ENCODE data around the gene GPR135.

The GPR135 gene

DNA sequence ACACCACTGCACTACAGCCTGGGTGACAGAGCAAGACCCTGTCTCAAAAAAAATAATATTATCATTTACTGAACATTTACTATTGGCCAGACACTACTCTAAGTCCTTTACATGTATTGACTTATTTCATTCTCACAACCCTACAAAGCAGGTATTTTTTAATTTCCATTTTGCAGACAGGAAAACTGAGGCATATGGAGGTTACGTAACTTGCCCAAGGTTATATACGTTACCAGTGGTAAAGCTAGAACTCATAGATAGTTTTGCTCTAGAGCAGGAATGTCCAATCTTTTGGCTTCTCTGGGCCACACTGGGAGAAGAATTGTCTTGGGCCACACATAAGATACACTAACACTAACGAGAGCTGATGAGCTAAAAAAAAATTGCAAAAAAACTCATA lies 13.4 kb upstream of the GPR135 start:
- no peak for TF ChIP-seq CTCF (IDR thresholded peaks at IDR 0.05; ENCODE audit: control insufficient read depth, insufficient read depth, low read depth, low read length, missing control alignments)
- DNase-seq (ENCODE audit: low read depth), result no peak
- no peak overlapping the region for H3K4me3 ChIP-seq (ENCODE audit: control insufficient read depth, low read depth, low read length)

DNA sequence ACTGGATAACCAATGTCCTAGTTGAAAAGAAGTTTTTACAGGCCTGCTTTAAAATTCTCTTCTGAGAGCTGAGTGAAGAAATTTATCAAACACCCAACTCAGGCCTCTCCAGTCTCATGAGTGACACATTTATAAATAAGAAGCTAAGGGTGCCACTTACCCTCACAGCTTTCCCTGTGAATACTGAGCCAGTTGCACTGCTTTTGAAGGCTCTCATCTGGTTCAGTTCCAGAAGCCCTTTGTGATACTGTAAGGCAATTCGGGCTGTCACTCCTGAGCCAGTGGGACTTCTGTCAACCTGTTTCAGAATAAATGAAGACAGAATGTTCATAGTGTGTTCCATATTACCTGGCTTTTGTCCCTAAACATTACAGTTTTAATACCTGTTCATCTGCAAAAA lies 10.5 kb upstream of the GPR135 start:
- no peak overlapping the region for H3K4me3 ChIP-seq (ENCODE audit: control insufficient read depth, low read depth, low read length)
- no peak for DNase-seq (ENCODE audit: low read depth)
- no peak for TF ChIP-seq CTCF (IDR thresholded peaks at IDR 0.05; ENCODE audit: control insufficient read depth, insufficient read depth, low read depth, low read length, missing control alignments)

DNA sequence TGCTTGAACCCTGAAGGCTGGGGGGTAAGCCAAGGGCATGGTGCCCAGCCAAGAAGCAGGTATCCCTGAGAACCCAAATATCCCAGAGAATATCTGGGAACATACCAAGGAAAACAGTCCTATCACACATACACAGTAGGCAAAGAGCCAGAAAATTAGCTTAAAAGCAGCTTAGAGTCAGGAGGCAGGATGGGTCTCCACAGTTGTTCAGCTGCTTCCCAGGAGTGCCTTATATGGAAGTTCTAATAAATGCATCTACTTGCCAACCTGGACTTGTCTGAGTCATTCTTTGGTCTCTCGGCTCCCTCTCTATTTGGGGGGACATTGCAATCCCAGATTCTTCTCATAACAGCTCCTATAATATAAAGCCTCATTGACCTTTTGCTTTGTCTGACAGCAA lies 9.0 kb upstream of the GPR135 start:
- DNase-seq (ENCODE audit: low read depth), result no peak
- H3K4me3 ChIP-seq (ENCODE audit: control insufficient read depth, low read depth, low read length), result no peak overlapping the region
- no peak for TF ChIP-seq CTCF (IDR thresholded peaks at IDR 0.05; ENCODE audit: control insufficient read depth, insufficient read depth, low read depth, low read length, missing control alignments)

DNA sequence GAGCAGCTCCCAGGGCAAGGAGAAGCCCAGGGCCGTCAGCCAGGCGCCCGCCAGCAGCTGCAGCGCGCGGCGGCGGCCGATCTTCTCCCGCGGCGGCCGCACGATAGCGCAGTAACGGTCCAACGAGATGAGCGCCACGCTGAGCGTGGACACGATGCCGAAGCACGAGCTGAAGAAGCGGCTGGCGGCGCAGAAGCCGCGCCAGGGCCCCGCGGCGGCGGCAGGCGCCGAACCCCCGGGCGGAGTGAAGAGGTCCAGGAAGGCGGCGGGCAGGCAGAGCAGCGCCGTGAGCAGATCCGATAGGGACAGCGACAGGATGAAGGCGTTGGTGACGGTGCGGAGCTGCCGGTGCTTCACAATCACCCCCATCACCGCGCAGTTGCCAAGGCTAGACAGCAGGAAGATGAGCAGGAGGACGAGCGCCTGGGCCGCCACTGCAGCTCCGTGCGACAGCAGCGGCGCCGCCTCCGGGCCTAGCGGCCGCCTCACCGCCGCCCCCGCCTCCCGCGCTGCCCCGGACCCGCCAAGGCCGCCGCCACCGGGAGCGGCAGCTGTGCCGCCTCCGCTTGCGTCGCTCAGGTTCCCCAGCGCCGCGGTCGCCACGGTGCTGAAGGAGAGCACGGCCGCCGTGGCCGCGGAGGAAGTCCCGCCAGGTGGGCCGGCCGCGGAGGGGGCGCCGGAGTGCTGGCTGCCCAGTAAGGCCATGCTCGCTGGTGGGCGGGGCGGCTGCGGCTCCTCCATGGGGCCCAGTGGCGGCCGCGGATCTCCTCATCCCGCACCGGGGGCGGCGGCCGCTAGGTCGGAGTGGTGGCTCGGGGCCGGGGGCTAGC lies 479 bp downstream of the GPR135 start:
- peak overlapping the region; percentile 15 for H3K4me3 ChIP-seq (ENCODE audit: control insufficient read depth, low read depth, low read length)
- no peak for DNase-seq (ENCODE audit: low read depth)
- no peak for TF ChIP-seq CTCF (IDR thresholded peaks at IDR 0.05; ENCODE audit: control insufficient read depth, insufficient read depth, low read depth, low read length, missing control alignments)

DNA sequence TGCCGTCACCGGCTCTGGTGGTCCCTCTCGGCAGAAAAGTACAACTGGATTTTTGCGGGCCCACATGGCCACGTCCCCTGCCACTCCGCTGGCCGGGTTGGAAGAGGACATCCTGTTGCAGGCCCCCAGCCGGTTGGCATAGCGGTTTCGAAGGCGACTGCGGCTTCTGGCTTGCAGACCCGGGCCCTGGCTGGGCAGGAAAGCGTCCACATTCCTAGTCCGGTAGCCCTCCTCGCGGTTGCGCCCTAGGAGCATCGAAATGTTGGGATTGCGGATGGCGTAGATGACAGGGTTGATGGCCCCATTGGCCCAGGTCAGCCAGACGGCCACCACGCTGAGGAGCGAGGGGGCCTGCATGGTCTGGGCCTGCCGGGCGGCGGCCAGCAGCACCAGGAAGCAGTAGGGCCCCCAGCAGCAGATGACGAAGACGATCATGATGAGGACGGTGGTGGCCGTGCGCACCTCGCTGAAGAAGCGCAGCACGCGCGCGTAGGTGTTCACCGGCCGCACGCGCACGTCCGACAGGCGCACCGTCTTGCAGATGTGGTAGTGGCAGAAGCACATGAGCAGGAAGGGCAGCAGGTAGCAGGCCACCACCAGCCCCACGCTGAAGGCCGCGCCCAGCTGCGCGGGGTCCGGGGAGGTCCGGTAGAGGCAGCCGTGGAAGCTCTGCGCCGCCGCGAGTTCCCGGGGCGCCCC lies 1.2 kb downstream of the GPR135 start:
- peak overlapping the region; percentile 8; the same call in 1 of the 2 replicates for H3K4me3 ChIP-seq (ENCODE audit: control insufficient read depth, low read depth, low read length)
- TF ChIP-seq CTCF (IDR thresholded peaks at IDR 0.05; ENCODE audit: control insufficient read depth, insufficient read depth, low read depth, low read length, missing control alignments), result no peak
- DNase-seq (ENCODE audit: low read depth), result no peak

- TF ChIP-seq CTCF (IDR thresholded peaks at IDR 0.05; ENCODE audit: control insufficient read depth, insufficient read depth, low read depth, low read length, missing control alignments), result no peak
- no peak overlapping the region for H3K4me3 ChIP-seq (ENCODE audit: control insufficient read depth, low read depth, low read length)
- DNase-seq (ENCODE audit: low read depth), result no peak
Measured at GRCh38 chr14:59461891-59462290, 3.3 kb downstream of the GPR135 start.
